GM08714 (cell line): ENCODE data around the gene PTPRE.

Experiments
- H3K4me3 ChIP-seq: fragments of 200-500 bp; sonication (Bioruptor generic); 2 replicates; pipeline ENCODE4 v1.5.1; 2014; ENCODE audit warnings: mild to moderate bottlenecking, low read length, inconsistent platforms
- ZNF274 ChIP-seq: IDR thresholded peaks from 2 replicates; pipeline ENCODE4 v1.6.1; 2012; ENCODE audit warnings: mild to moderate bottlenecking, low read depth, low read length

PTPRE gene

GRCh38 chr10:128116851-128117615, 210.1 kb downstream of the PTPRE start:
- H3K4me3 ChIP-seq, result no peak overlapping the region
- TF ChIP-seq ZNF274, result no peak

GRCh38 chr10:128121750-128122412, 215.0 kb downstream of the PTPRE start:
- H3K4me3 ChIP-seq, result no peak overlapping the region
- no peak for TF ChIP-seq ZNF274

- H3K4me3 ChIP-seq, result no peak overlapping the region; the same call in 1 of the 2 replicates
Measured at GRCh38 chr10:128122931-128123330, 216.0 kb downstream of the PTPRE start.

GRCh38 chr10:128123846-128124245, 216.9 kb downstream of the PTPRE start:
- TF ChIP-seq ZNF274, result no peak
- peak overlapping the region; percentile 92 for H3K4me3 ChIP-seq

More at GRCh38 chr10:128122931-128123330, 216.0 kb downstream of the PTPRE start:
- TF ChIP-seq ZNF274, result no peak

GRCh38 chr10:128124813-128125403, 218.0 kb downstream of the PTPRE start:
- peak overlapping the region; percentile 92 for H3K4me3 ChIP-seq
- no peak for TF ChIP-seq ZNF274

GRCh38 chr10:128125416-128125943, 218.6 kb downstream of the PTPRE start:
- no peak for TF ChIP-seq ZNF274
- peak overlapping the region; percentile 92 for H3K4me3 ChIP-seq

- TF ChIP-seq ZNF274, result no peak
- H3K4me3 ChIP-seq, result peak within 1 kb of the TSS; percentile 92
Measured at GRCh38 chr10:128125944-128126764, 219.3 kb downstream of the PTPRE start, which contains the start of gene MKI67. MKI67 (minus strand) TSS chr10:128126423; CDS start chr10:128125667, 756 bp downstream.

- no peak for TF ChIP-seq ZNF274
- no peak overlapping the region for H3K4me3 ChIP-seq
Measured at GRCh38 chr10:128128582-128128981, 221.7 kb downstream of the PTPRE start.

- H3K4me3 ChIP-seq, result no peak overlapping the region
- TF ChIP-seq ZNF274, result no peak
Measured at GRCh38 chr10:128130051-128130450, 223.1 kb downstream of the PTPRE start.
